ENCODE measurements around the gene MASP1.

Gene MASP1

GRCh38 chr3:187227658-187228258 lies 63.8 kb downstream of the MASP1 start:
- H3K79me1 ChIP-seq (replicated peaks; ENCODE audit: low read length, poor library complexity, severe bottlenecking): no peaks in the 10 kb centered on the region
- no peak overlapping the region for H4K8ac ChIP-seq (ENCODE audit: low read length)
- H3K18ac ChIP-seq (ENCODE audit: low read depth in 1 of 2, low read length in 2 of 2): no peak overlapping the region
- H3K9me3 ChIP-seq (ENCODE audit: control insufficient read depth, low read length): no peaks in the 10 kb centered on the region
- H3K14ac ChIP-seq (ENCODE audit: low read length in 2 of 2): no peak overlapping the region
- no peak overlapping the region for H2BK12ac ChIP-seq (ENCODE audit: low read length in 2 of 2)
- DNase-seq: peak; percentile 59
- no peak overlapping the region for H2BK120ac ChIP-seq (ENCODE audit: low read depth, low read length)
- H3K23ac ChIP-seq (ENCODE audit: low read length in 2 of 2): no peak overlapping the region
- H3K9ac ChIP-seq (ENCODE audit: low read length): no peak overlapping the region
- no peak overlapping the region for H3K4me3 ChIP-seq (ENCODE audit: insufficient read depth in 1 of 2, low read depth in 1 of 2, low read length in 2 of 2)
- H4K91ac ChIP-seq (ENCODE audit: low read length): no peak overlapping the region
- H3K4ac ChIP-seq (ENCODE audit: low read depth in 1 of 2, low read length in 2 of 2): no peak overlapping the region
- peaks cover 11% of the 10 kb centered on the region for H3K4me1 ChIP-seq (ENCODE audit: control insufficient read depth, insufficient read depth, low read depth, low read length)
- H3K27ac ChIP-seq (ENCODE audit: low read length, poor library complexity, severe bottlenecking): no peak overlapping the region
- no peak overlapping the region for H2BK15ac ChIP-seq (ENCODE audit: low read depth, poor library complexity, severe bottlenecking)
- WGBS: 53% methylated on average over 5 of the region's 7 CpGs
- no peaks in the 10 kb centered on the region for H3K27me3 ChIP-seq (ENCODE audit: control insufficient read depth in 1 of 2, insufficient read depth in 1 of 2, low read length in 2 of 2)
- no peak overlapping the region for H2AK5ac ChIP-seq (ENCODE audit: low read length, severe bottlenecking)
- H2BK5ac ChIP-seq (ENCODE audit: low read depth, low read length, poor library complexity, severe bottlenecking): no peak overlapping the region
- peaks cover 0 to 14% of the 10 kb centered on the region in 2 experiments for H3K36me3 ChIP-seq (ENCODE audit: control insufficient read depth in 1 of 2, insufficient read depth in 2 of 2, low read depth in 1 of 2, low read length in 2 of 2)
- no peak overlapping the region for H3K4me2 ChIP-seq (ENCODE audit: low read length, poor library complexity, severe bottlenecking)
- no peak overlapping the region for H2AFZ ChIP-seq (ENCODE audit: low read depth, low read length)

- no peak overlapping the region for H2AK5ac ChIP-seq (ENCODE audit: low read length, severe bottlenecking)
- H3K4me2 ChIP-seq (ENCODE audit: low read length, poor library complexity, severe bottlenecking): no peak overlapping the region
- no peak overlapping the region for H3K4me3 ChIP-seq (ENCODE audit: insufficient read depth in 1 of 2, low read depth in 1 of 2, low read length in 2 of 2)
- H3K27ac ChIP-seq (ENCODE audit: low read length, poor library complexity, severe bottlenecking): no peak overlapping the region
- no peak overlapping the region for H2AFZ ChIP-seq (ENCODE audit: low read depth, low read length)
- WGBS: 66% methylated on average over 3 of the region's 3 CpGs
- peaks cover 0 to 2% of the 10 kb centered on the region in 2 experiments for H3K27me3 ChIP-seq (ENCODE audit: control insufficient read depth in 1 of 2, insufficient read depth in 1 of 2, low read length in 2 of 2)
- no peak overlapping the region for H2BK5ac ChIP-seq (ENCODE audit: low read depth, low read length, poor library complexity, severe bottlenecking)
- no peaks in the 10 kb centered on the region for H3K79me1 ChIP-seq (replicated peaks; ENCODE audit: low read length, poor library complexity, severe bottlenecking)
- no peak overlapping the region for H2BK15ac ChIP-seq (ENCODE audit: low read depth, poor library complexity, severe bottlenecking)
- H3K36me3 ChIP-seq (ENCODE audit: control insufficient read depth in 1 of 2, insufficient read depth in 2 of 2, low read depth in 1 of 2, low read length in 2 of 2): peaks cover 0 to 14% of the 10 kb centered on the region in 2 experiments
- no peak overlapping the region for H3K18ac ChIP-seq (ENCODE audit: low read depth in 1 of 2, low read length in 2 of 2)
- no peak overlapping the region for H3K23ac ChIP-seq (ENCODE audit: low read length in 2 of 2)
- peak; percentile 16 for DNase-seq
- H2BK120ac ChIP-seq (ENCODE audit: low read depth, low read length): no peak overlapping the region
- no peak overlapping the region for H2BK12ac ChIP-seq (ENCODE audit: low read length in 2 of 2)
- no peak overlapping the region for H4K91ac ChIP-seq (ENCODE audit: low read length)
- no peak overlapping the region for H3K4ac ChIP-seq (ENCODE audit: low read depth in 1 of 2, low read length in 2 of 2)
- no peak overlapping the region for H3K9ac ChIP-seq (ENCODE audit: low read length)
- peaks cover 11% of the 10 kb centered on the region for H3K4me1 ChIP-seq (ENCODE audit: control insufficient read depth, insufficient read depth, low read depth, low read length)
- no peak overlapping the region for H4K8ac ChIP-seq (ENCODE audit: low read length)
- no peaks in the 10 kb centered on the region for H3K9me3 ChIP-seq (ENCODE audit: control insufficient read depth, low read length)
- no peak overlapping the region for H3K14ac ChIP-seq (ENCODE audit: low read length in 2 of 2)
Measured at GRCh38 chr3:187223799-187224198, 67.7 kb downstream of the MASP1 start.

- WGBS: 95% methylated on average over 3 of the region's 4 CpGs
Measured at GRCh38 chr3:187222801-187223200, 68.7 kb downstream of the MASP1 start.

GRCh38 chr3:187215460-187215859 lies 76.1 kb downstream of the MASP1 start:
- Histone ChIP-seq H2AK5ac (ENCODE audit: low read length, severe bottlenecking) (no peak overlapping the region), H3K4me1 (ENCODE audit: control insufficient read depth, insufficient read depth, low read depth, low read length) (no peaks in the 10 kb centered on the region), H2BK5ac (ENCODE audit: low read depth, low read length, poor library complexity, severe bottlenecking) (no peak overlapping the region), H3K4me3 (ENCODE audit: insufficient read depth in 1 of 2, low read depth in 1 of 2, low read length in 2 of 2) (no peak overlapping the region), H3K23ac (ENCODE audit: low read length in 2 of 2) (no peak overlapping the region), H3K27me3 (ENCODE audit: control insufficient read depth in 1 of 2, insufficient read depth in 1 of 2, low read length in 2 of 2) (peaks cover 0 to 8% of the 10 kb centered on the region in 2 experiments), H3K14ac (ENCODE audit: low read length in 2 of 2) (no peak overlapping the region), H4K91ac (ENCODE audit: low read length) (no peak overlapping the region), H2BK12ac (ENCODE audit: low read length in 2 of 2) (no peak overlapping the region), H3K18ac (ENCODE audit: low read depth in 1 of 2, low read length in 2 of 2) (no peak overlapping the region), H4K8ac (ENCODE audit: low read length) (no peak overlapping the region), H2AFZ (ENCODE audit: low read depth, low read length) (no peak overlapping the region), H3K9me3 (ENCODE audit: control insufficient read depth, low read length) (no peaks in the 10 kb centered on the region), H3K9ac (ENCODE audit: low read length) (no peak overlapping the region), H3K27ac (ENCODE audit: low read length, poor library complexity, severe bottlenecking) (no peak overlapping the region), H2BK120ac (ENCODE audit: low read depth, low read length) (no peak overlapping the region), H3K36me3 (ENCODE audit: control insufficient read depth in 1 of 2, insufficient read depth in 2 of 2, low read depth in 1 of 2, low read length in 2 of 2) (no peaks in the 10 kb centered on the region), H2BK15ac (ENCODE audit: low read depth, poor library complexity, severe bottlenecking) (no peak overlapping the region), H3K79me1 (replicated peaks; ENCODE audit: low read length, poor library complexity, severe bottlenecking) (no peaks in the 10 kb centered on the region), H3K4me2 (ENCODE audit: low read length, poor library complexity, severe bottlenecking) (no peak overlapping the region), H3K4ac (ENCODE audit: low read depth in 1 of 2, low read length in 2 of 2) (no peak overlapping the region)
- WGBS: 90% methylated on average over 5 of the region's 5 CpGs
- DNase-seq: no peak

More at GRCh38 chr3:187222801-187223200, 68.7 kb downstream of the MASP1 start:
- Histone ChIP-seq H3K4me2 (ENCODE audit: low read length, poor library complexity, severe bottlenecking) (no peak overlapping the region), H3K9me3 (ENCODE audit: control insufficient read depth, low read length) (no peaks in the 10 kb centered on the region), H2BK12ac (ENCODE audit: low read length in 2 of 2) (no peak overlapping the region), H3K18ac (ENCODE audit: low read depth in 1 of 2, low read length in 2 of 2) (no peak overlapping the region), H3K27ac (ENCODE audit: low read length, poor library complexity, severe bottlenecking) (no peak overlapping the region), H2BK15ac (ENCODE audit: low read depth, poor library complexity, severe bottlenecking) (no peak overlapping the region), H3K36me3 (ENCODE audit: control insufficient read depth in 1 of 2, insufficient read depth in 2 of 2, low read depth in 1 of 2, low read length in 2 of 2) (peaks cover 0 to 14% of the 10 kb centered on the region in 2 experiments), H3K4me3 (ENCODE audit: insufficient read depth in 1 of 2, low read depth in 1 of 2, low read length in 2 of 2) (no peak overlapping the region), H4K8ac (ENCODE audit: low read length) (no peak overlapping the region), H2AFZ (ENCODE audit: low read depth, low read length) (no peak overlapping the region), H3K79me1 (replicated peaks; ENCODE audit: low read length, poor library complexity, severe bottlenecking) (no peaks in the 10 kb centered on the region), H4K91ac (ENCODE audit: low read length) (no peak overlapping the region), H3K4me1 (ENCODE audit: control insufficient read depth, insufficient read depth, low read depth, low read length) (peaks cover 9% of the 10 kb centered on the region), H2BK5ac (ENCODE audit: low read depth, low read length, poor library complexity, severe bottlenecking) (no peak overlapping the region), H3K27me3 (ENCODE audit: control insufficient read depth in 1 of 2, insufficient read depth in 1 of 2, low read length in 2 of 2) (peaks cover 0 to 7% of the 10 kb centered on the region in 2 experiments), H3K9ac (ENCODE audit: low read length) (no peak overlapping the region), H3K23ac (ENCODE audit: low read length in 2 of 2) (no peak overlapping the region), H3K4ac (ENCODE audit: low read depth in 1 of 2, low read length in 2 of 2) (no peak overlapping the region), H3K14ac (ENCODE audit: low read length in 2 of 2) (no peak overlapping the region), H2BK120ac (ENCODE audit: low read depth, low read length) (no peak overlapping the region), H2AK5ac (ENCODE audit: low read length, severe bottlenecking) (no peak overlapping the region)
- no peak for DNase-seq

Measured in mesenchymal stem cell (in vitro differentiated cells and primary cell).